GM21381 (cell line): Measurements from ENCODE around the gene CA10.

Experiments used
- ATAC-seq: cut with Tn5 transposase; IDR thresholded peaks from one replicate; pipeline ENCODE4 v1.9.1; 2021; ENCODE audit warnings: mild to moderate bottlenecking, moderate library complexity; ENCODE audit not compliant: unreplicated experiment

The CA10 gene

DNA sequence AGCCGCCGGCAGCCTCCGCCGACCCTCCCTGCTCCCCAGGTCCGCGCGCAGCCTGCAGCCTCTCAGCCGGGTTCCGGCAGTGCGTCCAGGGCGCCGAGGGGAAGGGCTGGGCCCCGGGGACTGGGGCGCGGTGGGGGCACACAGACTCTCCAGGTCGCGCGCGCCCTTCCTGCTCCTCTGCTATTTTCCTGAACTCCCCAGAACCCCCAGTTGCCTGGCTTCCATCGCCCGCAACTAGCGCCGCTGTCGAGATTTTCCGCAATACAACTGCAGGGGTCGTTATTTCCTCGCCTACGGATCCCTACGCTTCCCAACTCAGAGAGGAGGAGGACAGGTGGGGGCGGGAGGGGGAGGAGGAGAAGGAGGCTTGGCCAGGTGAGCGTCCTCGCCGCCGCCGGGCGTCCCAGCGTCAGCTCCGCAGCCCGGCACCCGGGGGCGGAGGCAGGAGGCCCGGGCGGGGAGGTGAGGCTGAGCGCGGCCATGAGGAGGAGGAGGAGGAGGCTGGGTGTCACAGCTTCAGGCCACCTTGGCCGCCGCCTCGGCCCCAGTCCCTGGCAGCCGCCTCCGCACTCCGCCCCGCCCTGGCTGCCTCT lies at the start of gene CA10:
CA10 (minus strand) TSS at position 265 of the 593 bp plus-strand sequence.
- ATAC-seq, result no peak

DNA sequence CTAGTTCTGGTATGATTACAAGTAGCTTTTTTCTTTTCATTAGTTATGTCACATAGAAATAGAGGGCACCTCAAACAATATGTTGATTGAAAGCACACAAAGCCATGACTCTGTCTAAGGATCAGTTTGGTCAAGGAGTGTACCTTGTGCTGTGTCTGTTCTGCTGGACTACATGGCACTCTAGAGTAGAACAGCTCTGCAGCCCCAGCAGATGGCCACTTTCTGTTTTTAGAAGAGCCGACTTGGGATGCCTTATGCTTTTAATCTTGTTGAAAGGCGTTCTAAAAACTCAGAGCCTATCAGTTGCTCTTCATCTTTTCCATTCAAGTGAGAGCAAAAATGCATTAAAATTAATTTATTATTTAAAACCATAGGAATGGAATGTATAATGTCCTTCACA lies 49.3 kb upstream of the CA10 start:
- ATAC-seq, result no peak

DNA sequence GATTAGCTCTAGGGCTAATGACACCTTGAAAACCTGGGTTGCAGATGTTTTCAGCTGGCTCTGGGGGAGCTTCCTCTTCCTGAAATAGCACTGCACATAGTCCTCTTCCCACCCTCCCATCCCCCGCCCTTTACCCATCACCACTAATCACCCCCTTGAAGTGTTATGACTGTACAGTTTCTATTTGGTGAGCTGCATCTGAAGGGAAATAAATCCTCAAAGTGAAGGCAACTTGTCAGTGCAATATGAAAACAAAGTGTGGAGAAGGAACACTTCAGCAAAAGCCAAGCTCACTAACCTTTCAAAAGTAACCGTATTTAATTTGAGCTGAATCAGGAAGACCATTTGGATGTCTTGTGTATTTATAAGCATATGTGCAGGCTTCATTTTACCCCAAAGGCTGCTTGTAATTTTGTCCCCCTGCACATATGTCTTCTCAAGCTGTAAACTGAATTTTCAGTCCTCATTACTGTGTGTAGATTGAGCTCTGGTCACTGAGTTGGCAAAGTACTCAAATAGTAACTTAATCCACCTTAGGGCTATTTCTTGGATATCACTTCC lies 44.1 kb upstream of the CA10 start:
- ATAC-seq, result no peak

DNA sequence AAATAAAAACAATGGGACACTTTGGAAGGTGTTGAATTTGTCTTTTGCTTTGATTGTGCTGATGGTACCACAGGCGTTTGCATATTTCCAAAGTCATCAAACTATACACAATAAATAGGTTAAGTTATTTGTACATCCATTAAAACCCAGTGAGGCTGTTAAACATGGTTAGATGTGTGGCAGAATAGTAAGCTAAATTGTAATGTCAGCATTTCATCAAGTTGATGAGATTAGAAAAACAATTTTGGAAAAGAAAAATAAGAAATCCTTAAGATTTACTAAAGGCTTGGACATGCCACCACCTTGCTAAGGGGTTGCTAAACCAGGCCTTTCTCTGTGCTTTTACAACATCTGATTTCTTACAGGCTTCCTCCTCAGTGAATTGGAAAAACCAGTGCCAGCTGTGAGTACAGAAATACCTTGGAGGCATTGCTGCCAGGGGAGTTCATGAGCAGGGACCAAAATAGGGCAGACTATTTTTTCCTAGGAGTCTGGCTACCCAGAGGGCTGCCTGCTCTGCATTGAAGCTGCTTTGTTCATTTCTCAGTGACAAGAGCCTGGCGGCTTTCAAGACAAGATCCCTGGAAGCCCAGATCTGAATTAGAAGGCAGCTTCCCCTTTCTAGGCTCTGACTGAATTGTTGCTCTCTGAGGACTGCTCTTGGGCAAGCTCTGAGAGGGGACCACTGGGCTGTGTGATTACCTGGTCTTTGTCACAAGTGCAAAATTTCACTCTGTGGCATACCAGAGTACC lies 43.4 kb upstream of the CA10 start:
- no peak for ATAC-seq

DNA sequence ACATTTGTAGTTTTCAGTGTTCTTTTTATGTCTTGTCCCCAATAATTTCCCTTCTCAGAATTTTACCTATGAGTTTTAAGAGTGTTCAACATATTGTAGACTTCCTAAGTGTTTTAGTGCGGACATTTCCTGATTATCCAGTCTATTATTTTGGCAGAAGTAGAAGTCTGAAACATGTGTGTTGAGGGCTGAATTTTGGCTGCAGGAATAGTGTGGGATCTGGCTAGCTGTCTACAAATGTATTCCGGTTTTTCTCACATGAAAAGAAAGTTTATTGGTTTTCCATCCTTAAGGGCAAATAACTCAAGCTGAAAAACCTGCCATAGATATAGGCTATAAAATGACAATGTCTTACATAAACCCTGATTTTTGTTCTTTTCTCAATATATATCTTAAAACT lies 33.0 kb upstream of the CA10 start:
- ATAC-seq, result no peak

DNA sequence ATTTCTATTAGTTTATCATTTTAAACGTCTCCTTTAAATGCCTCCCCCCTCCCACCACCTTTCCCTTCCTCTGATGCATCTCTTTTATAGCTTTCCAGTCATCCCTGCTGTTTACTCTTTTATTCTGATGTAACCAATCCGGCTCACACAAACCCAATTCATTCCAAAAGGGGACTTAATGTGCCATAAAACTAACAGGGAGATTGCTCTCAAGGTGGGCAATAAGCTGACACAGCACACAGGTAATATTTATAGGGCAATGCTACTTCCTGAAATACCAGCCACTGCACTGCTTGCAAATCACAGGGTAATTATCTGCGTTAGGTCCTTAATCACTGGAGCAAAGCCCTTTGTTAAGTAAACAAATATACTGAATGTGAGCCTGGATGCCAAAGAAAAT lies 23.3 kb upstream of the CA10 start:
- ATAC-seq, result no peak

DNA sequence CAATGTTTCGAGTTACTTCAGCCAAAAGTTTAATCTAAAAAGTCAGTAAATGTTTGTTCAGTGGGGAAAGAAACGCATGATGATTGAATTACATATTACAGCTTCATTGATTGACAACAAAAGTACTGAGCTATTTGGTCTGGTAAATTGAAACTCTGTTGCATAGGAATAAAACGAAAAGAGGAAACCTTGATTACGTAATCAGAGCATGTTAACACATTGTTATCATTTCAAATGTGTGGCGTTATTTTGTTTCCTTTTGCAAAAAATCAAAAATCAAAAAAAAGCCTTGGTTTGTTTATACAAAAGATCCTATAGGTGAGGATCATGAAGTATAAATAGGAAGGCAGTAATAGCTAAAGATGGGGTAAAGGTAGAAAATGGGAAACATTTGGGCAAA lies 19.5 kb upstream of the CA10 start:
- no peak for ATAC-seq

DNA sequence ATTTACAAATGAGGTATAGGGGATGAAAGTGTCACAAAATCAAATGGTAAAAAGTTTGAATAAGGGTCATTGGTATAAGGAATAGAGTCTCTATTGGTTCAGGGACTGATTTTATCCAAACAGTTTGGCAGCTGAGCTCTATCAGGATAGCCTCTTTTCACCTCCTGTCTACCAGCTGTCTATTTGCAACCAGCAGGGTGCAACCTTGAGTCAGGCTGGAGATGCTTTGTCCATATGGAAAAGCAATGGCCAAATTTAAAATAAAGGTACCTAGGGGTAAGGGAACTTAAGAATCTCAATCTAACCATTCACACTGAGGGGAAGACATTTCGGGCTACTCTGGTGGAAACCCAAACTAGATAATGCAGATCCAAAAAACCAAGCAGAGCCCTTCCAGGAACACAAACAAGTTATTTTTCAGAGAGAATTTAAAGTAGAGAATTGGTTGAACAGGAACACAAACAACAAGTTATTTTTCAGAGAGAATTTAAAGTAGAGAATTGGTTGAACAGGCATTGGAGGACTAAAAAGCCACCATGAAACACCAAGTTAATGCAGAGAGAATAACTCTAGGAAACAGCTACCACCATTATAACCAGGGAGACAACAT lies 12.6 kb upstream of the CA10 start:
- no peak for ATAC-seq

DNA sequence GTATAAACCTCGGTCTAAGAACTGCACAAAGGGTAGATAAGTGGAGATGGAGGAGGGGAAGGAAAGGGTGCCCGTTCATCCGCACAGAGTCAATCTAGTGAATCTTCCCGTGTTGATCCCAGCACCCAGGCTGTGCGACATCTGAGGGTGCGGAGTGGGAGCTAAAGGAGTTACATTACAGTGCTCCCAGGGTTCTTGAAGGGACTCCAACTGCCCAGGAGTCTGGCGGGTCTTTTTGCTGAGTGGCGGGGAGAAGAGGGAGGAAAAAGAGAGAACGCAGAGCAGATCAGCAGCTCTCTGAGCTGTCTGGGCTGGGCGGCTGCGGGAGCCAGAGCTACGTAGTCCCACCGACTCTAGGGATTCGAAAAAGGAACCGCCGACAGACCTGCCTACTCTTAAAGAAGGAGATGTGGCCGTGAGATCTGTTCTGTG lies 1.6 kb upstream of the CA10 start:
- no peak for ATAC-seq

DNA sequence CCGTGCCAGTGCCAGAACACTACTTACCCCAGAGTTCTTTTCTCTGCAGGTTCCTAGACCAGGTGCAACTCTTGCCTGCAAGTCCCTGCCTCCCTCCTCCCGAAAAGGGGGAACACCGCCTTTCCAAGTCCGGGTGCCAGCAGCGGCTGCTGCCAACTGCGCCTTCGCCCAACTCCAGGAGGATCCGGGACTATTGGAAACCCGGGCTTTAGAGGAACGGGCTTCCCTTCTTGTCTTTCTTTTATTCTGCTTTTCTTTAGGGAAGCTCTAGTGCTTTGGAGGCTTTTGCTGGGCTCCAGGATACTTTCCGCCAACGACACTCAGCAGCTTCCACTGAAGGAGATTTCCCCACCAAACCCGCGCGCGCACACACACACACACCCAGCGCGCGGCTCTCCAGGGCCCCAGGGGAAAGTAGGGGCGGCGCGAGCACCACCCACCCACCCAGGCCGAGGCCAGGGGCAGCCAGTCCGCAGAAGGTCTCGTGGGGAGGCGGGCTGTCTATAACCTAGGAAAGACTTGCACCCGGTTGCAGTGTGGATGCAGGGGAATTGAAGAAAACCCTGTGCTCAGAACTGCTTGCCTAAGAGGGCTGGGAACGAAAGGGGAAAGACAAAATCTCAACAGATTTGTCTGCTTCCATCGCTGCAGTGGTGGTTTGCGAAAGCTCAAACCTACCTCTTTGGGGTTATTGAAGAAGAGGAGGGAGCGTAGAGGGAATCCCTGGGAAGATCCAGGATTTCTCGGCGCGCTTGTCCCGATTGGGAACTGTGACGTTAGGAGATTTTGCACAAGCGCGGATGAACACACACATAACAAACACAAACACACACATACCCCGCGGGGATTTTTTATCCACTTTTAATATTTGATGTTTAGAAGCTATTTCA lies 977 bp upstream of the CA10 start:
- ATAC-seq, result no peak

DNA sequence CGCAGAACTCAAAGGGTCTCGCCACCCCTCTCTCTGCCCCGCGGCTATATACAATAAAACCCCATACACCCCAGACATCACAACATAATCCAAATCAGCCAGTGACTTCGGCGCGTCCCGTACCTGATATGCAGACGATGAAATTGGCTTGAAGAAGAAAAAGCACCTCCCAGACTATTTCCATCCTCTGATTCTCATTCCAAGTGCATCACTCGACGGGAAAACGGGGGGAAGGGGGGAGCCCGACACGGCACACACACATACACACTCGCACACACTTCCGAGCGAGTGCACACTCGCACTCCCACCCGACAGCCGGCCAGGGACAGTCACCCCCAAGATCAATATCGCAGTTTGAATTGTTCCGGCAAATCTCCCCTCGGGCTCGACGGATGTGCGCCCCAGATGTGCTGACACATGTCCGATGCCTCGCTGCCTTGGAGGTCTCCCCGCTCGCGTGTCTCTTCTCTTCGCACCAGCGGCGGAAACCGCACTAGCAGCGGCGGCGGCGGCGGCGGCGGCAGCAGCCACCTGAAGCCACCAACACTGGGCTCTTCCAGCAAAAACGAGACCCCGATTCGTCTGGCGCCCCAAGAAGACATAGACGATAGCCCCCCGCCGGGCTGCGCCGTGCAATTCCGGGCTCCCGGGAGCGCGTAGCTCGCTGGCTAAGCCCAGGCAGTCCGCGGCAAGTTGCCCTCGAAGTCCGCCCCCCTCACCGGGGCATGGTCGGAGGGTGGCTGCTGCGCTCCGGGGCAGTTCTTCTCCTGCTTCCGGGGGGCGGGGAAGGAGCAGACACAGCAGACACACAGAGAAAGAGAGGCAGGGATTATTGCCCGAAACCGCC lies 688 bp downstream of the CA10 start:
- ATAC-seq, result no peak

DNA sequence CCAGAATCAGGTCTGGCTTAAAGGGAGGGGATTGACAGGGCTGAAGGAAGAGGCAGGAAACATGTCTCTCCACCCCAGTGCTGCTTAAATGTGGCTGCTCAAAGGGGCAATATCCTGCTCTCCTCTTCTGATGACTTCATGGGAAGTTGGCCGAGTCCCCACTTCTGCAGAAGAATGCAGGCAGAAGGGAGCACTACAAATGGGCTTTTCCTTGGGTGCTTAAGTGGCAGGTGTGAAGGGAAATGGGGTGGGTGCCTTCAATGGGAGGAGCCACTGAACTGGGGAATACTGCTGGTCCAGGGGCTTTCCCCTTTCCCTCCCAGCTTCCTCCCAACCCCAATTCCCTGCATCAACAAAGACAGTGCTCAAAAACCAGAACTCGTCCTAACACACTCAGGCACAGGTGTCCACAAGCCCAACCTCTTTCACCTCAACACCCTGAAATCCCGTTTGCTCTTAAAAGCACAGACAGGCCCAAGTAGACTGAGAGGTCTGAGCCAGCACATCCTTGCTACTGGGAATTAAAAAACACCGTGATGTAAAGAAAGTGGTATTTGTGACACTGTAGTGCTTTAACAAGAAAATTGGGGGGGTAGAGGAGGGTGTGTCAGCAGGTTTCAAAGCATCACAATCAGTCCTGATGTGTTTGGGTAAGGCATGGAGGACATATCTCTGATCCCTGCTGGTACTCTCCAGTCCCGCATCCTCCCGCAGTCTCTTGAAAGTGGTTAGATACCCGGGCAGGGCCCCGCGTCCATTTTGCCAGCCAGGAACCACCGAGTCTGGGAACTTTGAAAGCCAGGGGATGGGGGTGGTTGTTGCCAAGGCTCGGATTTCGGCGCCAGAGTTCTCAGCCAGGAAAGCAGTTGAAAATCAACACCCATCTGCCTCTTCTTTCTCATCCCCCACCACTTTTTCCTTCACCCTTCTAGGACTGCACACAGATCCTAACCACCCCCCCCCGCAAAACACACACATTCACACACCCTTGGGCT lies 1.6 kb downstream of the CA10 start:
- ATAC-seq, result no peak

DNA sequence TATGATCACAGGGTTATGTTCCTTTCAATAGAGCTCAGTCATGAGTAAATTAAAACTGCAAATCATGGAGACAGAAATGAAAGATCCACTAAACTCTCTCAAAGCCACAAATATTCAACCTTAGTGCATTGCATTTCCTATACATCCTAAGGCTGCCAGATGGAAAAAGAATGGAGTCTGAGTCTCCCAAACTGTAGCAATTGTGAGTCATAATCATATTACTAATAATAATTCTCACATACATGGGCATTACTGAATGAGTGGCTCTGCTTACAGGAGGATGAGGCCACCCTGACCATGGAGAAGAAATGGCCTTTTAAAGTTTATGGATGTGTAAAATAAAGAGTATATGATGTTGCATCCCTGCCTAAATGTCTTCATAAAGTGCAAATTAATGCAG lies 3.2 kb downstream of the CA10 start:
- no peak for ATAC-seq

DNA sequence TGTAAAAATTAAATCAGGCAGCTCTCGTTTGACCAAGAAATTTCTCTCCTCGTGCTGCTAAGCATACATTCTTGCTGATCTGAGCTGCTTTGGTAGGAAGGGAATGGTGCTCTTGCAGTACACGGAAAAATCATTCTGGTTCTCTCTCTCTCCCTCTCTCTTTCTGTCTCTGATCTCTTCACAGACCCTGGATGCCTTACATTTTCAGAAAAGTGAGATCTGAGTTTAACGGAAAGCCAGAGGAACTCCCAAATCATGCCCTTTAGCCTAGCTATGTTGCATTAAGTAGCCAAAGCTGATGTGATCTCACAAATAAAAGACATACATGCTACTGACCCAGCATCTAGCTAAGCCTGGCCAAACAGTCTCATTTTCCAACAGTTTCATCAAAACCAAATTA lies 4.0 kb downstream of the CA10 start:
- no peak for ATAC-seq

DNA sequence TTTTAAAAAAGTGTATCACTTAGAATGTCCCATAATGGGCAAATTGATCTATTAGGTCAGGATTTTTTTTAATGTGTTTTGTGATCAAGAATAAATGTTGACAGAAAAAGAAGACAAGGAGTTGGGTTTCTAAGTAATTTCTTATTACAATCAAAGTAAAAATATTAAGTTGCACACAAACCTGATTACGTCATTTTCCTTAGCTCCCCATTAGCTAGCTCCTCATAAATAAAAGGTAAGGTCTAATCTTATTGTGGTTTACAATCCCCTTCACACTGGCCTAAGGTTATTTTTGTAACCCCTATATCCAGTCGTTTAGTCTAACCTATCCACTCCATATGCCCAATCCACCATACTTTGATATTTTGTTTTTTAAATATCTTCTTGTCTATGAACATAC lies 7.6 kb downstream of the CA10 start:
- no peak for ATAC-seq

DNA sequence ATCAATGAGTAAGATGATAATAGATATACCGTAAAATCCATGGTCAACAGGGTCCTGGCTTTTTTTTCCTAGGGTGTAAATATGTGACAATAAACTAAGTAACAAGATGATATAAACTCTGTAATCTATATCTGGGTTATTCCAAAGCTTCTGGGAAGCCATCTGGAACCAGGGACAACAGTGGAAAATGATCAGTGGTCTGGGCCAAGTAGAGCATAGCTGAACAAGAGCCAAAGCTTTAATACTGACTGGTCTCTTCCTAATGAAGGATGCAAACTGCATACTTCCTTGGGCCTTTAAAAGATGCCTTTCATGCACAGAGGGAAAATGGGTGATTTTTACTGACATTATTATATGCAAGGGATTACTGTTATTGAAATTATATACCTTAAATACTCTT lies 8.9 kb downstream of the CA10 start:
- no peak for ATAC-seq

DNA sequence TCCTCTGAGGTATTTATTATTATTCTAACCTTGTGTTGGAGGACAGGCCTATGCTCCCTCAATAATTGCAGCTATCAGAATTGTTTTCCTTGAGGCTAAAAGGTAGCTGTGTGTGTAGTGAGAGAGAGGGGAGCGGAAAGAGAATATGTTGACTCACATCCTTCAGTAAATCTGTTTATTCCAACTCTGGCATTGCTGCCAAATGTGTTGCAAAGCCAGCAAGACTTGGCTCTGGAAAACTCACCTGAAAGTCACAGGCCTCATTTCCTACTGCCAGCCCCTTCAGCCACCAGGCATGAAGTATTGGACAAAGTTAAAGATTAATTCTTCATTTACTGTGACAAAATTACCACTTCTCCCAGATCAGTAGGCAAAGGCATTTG lies 9.6 kb downstream of the CA10 start:
- no peak for ATAC-seq

DNA sequence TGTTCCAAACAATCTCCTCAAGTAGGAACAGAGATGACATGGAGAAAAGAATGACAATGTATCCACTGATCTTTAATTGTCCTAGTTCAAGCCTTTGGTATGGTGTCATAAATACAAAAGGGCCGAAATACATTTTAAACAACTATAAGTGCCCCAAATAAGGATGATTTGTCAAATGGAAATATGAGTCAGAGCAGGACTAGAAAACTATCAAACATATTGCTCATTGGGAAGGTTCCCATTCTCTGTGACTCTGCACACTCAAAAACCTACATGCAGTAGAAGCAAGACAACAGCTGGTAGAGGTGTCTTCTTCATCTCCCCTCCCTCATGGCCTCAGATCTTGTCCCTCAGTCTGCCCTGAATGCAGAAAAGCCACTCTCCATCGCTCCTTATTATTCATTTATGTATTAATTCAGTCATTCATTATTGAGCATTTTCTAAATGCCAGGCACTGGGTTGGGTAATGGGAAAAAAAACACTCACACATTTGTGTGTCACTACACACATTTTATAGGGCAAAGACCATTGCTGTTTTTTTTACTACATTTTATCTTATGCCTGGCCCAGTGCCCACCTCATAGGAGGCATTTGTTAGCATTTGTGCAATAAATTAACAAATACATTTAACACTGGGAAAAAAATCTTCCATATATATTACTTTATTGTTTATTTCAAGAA lies 10.1 kb downstream of the CA10 start:
- no peak for ATAC-seq
